ENCODE results near the gene BLOC1S5. TPM values are rescaled to one million over a fixed set of nuclear protein-coding genes. Genes with fewer than 3 reads are reported as not detected.
A peak's percentile ranks its signal among the peaks of the same experiment; 100 is the strongest.
"Not testable (repeated sequence)": the region's sequence is repeated elsewhere in the genome, so short reads cannot be mapped to it uniquely, and the experiment has no call there.

The BLOC1S5 gene
- total and polyA plus RNA-seq, 2 donors (not counting 3 experiments of a cell fraction or from before 2014, with no cell fraction given) = 3.9 to 19.1 TPM

GRCh38 chr6:8047541-8048292, 16.5 kb downstream of the BLOC1S5 start:
- H3K27ac ChIP-seq (ENCODE audit: insufficient read depth, low read depth, low read length) = peak overlapping the region; percentile 76
- H4K20me1 ChIP-seq (replicated peaks; ENCODE audit: control insufficient read depth, extremely low read depth, insufficient read depth, low read length) = no peaks in the 10 kb centered on the region
- peak overlapping the region; percentile 16 for H3K4me2 ChIP-seq (ENCODE audit: insufficient read depth, low read length)
- no peaks in the 10 kb centered on the region for H3K36me3 ChIP-seq (ENCODE audit: control insufficient read depth in 2 of 2, extremely low read depth in 1 of 2, insufficient read depth in 2 of 2, low read length in 2 of 2)
- BruUV-seq (replicated peaks) = no TSS peak
- CTCF ChIA-PET = interaction anchor here (0.6 kb wide), 1 partner anchor 11 kb away, joined by 4 read pairs; no protein-coding TSS in a partner anchor
- no peaks in the 10 kb centered on the region for H3K79me2 ChIP-seq (ENCODE audit: control insufficient read depth, insufficient read depth, low read length)
- H2AFZ ChIP-seq (ENCODE audit: low read depth, low read length) = no peak overlapping the region
- no peak overlapping the region for H3K4me3 ChIP-seq (replicated peaks in 1 of 3; ENCODE audit: insufficient read depth in 1 of 3, low read depth in 1 of 3, low read length in 3 of 3)
- H3K27me3 ChIP-seq (ENCODE audit: control insufficient read depth in 2 of 2, insufficient read depth in 2 of 2, low read length in 2 of 2) = no peaks in the 10 kb centered on the region
- dilution Hi-C loops (cut with MboI; ENCODE audit: extremely low pct_ligation_motif_present, low sequenced_read_pairs) = no loop called here
- FAIRE-seq (no peak), DNase-seq (ENCODE audit: low read depth, low spot score) (peak; percentile 82)
- peaks cover 8% of the 10 kb centered on the region for H3K4me1 ChIP-seq (ENCODE audit: control insufficient read depth, extremely low read depth, insufficient read depth, low read length)
- POLR2A ChIA-PET = no interaction called here
- TF ChIP-seq JUN (IDR thresholded peaks at IDR 0.05; ENCODE audit: borderline replicate concordance, insufficient read depth, insufficient read length, low read depth) = peak; percentile 56
- TF ChIP-seq POLR2A (IDR thresholded peaks at IDR 0.05; ENCODE audit: low read depth, low read length) = no peak
- TF ChIP-seq FOS (IDR thresholded peaks at IDR 0.05; ENCODE audit: borderline replicate concordance, insufficient read depth, low read length) = peak; percentile 62
- no peak for TF ChIP-seq EZH2 (IDR thresholded peaks at IDR 0.05; ENCODE audit: borderline replicate concordance, low read depth, low read length, severe bottlenecking)
- intact Hi-C loops (cut with micrococcal nuclease) = no loop called here
- no peaks in the 10 kb centered on the region for H3K9me3 ChIP-seq (replicated peaks; ENCODE audit: control insufficient read depth, insufficient read depth, low read length)
- H3K9me1 ChIP-seq (replicated peaks; ENCODE audit: control insufficient read depth, extremely low read depth, insufficient read depth, low read length) = no peaks in the 10 kb centered on the region
- H3K9ac ChIP-seq (replicated peaks; ENCODE audit: extremely low read depth, insufficient read depth, low read length) = peak overlapping the region; percentile 29

GRCh38 chr6:8045769-8046168, 18.4 kb downstream of the BLOC1S5 start:
- intact Hi-C loops (cut with micrococcal nuclease); H3K9me3 ChIP-seq (replicated peaks; ENCODE audit: control insufficient read depth, insufficient read depth, low read length); H3K79me2 ChIP-seq (ENCODE audit: control insufficient read depth, insufficient read depth, low read length); H2AFZ ChIP-seq (ENCODE audit: low read depth, low read length); POLR2A ChIA-PET; H3K9me1 ChIP-seq (replicated peaks; ENCODE audit: control insufficient read depth, extremely low read depth, insufficient read depth, low read length); dilution Hi-C loops (cut with MboI; ENCODE audit: extremely low pct_ligation_motif_present, low sequenced_read_pairs); DNase-seq (ENCODE audit: low read depth, low spot score); H3K27ac ChIP-seq (ENCODE audit: insufficient read depth, low read depth, low read length); H3K27me3 ChIP-seq (ENCODE audit: control insufficient read depth in 2 of 2, insufficient read depth in 2 of 2, low read length in 2 of 2); H3K9ac ChIP-seq (replicated peaks; ENCODE audit: extremely low read depth, insufficient read depth, low read length); H3K4me2 ChIP-seq (ENCODE audit: insufficient read depth, low read length); FAIRE-seq; H3K36me3 ChIP-seq (ENCODE audit: control insufficient read depth in 2 of 2, extremely low read depth in 1 of 2, insufficient read depth in 2 of 2, low read length in 2 of 2); H3K4me3 ChIP-seq (replicated peaks in 1 of 3; ENCODE audit: insufficient read depth in 1 of 3, low read depth in 1 of 3, low read length in 3 of 3); H3K4me1 ChIP-seq (ENCODE audit: control insufficient read depth, extremely low read depth, insufficient read depth, low read length); CTCF ChIA-PET; BruUV-seq (replicated peaks); H4K20me1 ChIP-seq (replicated peaks; ENCODE audit: control insufficient read depth, extremely low read depth, insufficient read depth, low read length): not testable (repeated sequence)

Data from endothelial cell of umbilical vein (primary cell).